NCI-H2029 (cell line): ENCODE results near the gene P2RX4.
"Not testable (repeated sequence)": the region's sequence is repeated elsewhere in the genome, so short reads cannot be mapped to it uniquely, and the experiment has no call there.

Experiments
- DNase-seq: peaks from one replicate; lab custom pipeline; 2025; lab: John Stamatoyannopoulos, UW

Gene P2RX4, protein sequence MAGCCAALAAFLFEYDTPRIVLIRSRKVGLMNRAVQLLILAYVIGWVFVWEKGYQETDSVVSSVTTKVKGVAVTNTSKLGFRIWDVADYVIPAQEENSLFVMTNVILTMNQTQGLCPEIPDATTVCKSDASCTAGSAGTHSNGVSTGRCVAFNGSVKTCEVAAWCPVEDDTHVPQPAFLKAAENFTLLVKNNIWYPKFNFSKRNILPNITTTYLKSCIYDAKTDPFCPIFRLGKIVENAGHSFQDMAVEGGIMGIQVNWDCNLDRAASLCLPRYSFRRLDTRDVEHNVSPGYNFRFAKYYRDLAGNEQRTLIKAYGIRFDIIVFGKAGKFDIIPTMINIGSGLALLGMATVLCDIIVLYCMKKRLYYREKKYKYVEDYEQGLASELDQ

DNA sequence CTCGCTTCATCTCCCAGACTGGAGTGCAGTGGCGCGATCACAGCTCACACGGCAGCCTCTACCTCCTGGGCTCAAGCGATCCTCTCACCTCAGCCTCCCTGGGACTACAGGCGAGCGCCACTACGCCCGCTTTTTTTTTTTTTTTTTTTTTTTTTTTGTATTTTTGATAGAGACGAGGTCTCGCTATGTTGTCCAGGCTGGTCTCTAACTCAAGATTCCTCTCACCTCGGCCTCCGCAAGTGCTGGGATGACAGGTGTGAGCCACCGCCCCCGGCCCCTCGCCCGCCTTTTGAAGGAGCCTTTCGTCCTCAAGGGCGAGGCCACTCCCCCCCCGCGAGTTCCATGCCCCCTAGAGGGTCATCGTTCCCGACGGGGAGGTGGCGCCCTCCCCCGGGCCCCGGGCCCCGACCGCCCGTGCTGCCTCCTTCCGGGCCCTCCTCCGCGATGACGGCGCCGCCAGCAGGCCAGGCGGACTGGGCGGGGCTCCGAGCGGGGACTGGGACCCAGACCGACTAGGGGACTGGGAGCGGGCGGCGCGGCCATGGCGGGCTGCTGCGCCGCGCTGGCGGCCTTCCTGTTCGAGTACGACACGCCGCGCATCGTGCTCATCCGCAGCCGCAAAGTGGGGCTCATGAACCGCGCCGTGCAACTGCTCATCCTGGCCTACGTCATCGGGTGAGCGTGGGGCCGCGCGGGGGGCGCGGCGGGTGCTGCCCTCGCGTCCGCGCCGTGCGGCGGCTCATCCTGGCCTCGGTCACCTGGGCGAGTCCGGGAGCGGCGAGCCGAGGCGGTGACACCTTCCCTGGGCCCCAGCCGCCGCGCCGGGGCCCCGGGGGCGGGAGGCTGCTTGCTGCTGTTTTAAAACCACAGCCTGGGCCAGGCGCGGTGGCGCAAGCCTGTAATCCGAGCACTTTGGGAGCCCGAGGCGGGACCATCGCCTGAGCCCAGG, at the start of gene P2RX4:
P2RX4 (plus strand) TSS at position 506 of the 949 bp plus-strand sequence; CDS start at position 542, 36 bp downstream.
- peak; percentile 77 for DNase-seq

DNA sequence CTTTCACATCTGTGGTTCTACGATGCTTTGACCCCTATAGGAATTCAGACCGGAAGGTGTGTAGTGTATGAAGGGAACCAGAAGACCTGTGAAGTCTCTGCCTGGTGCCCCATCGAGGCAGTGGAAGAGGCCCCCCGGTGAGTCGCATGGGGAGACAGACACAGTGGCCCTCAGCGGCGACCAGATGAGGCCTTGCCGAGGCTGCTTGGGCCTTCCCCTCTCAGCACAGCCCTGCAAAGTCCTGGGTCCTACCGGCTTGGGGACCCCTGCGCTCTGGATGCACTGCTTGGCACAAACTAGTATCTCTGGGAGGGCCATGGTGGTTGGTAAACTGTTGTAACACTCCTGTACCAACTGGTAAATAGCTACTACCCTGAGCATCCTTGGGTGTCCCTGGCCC, 47.5 kb upstream of the P2RX4 start:
- DNase-seq: no peak

DNA sequence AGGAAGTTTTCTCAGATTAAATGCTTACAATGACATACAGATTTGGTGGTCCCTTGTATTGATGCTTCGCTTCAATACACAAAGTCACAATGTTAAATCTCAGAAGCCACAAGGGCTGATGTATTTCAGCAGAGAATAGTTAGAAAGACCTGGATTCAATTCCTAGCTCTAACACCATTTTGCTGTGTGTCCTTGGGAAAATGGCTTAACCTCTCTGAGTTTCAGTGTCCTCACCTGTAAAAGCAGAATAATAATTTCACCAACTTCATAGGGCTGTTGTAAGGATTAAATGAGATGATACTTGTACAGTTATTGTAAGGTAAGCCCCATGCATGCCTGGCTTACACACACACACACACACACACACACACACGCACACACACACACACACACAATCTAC, 46.9 kb upstream of the P2RX4 start:
- no peak for DNase-seq

DNA sequence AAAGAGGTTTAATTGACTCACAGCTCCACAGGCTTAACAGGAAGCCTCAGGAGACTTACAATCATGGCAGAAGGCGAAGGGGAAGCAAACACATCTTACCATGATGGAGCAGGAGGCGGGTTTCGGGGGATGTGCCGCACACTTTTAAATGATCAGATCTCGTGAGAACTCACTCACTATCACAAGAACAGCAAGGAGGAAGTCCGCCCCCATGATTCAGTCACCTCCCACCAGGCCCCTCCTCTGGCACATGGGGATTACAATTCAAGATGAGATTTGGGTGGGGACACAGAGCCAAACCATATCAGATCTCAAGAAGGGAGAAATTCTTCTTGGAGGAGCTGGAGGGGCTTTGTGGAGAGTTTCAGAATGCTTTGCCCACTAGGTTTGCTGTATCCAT, 45.1 kb upstream of the P2RX4 start:
- DNase-seq: not testable (repeated sequence)

DNA sequence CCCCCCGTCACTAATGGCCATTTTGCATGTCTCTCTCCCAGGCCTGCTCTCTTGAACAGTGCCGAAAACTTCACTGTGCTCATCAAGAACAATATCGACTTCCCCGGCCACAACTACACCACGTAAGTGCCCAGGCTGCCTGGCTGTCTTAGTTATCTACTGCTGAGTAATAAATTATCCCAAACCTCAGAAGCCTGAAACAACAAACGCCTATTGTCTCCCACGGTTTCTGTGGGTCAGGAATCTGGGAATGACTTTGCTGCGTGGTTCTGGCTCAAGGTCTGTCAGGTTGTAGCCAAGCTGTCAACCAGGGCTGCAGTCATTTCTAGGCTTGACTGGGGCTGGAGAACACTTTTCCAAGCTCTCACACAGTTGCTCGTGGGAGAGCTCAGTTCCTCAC, 44.6 kb upstream of the P2RX4 start:
- no peak for DNase-seq

DNA sequence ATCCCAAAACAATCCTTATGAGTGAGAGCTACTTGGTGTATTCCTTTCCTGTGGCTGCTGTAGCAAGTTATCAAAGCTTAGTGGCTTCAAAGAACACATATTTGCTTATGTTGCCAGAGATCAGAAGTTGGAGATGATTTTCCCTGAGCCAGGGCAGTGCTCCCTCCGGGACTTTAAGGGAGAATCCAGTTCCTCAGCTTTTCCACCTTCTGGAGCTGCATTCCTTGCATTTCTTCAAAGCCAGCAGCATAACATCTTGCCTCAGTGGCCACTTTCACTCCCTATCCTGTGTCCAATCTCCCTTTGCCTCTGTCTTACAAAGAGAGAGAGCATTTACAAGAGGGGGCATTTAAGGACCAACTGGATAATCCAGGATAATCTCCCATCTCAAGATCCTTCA, 43.6 kb upstream of the P2RX4 start:
- DNase-seq: no peak

DNA sequence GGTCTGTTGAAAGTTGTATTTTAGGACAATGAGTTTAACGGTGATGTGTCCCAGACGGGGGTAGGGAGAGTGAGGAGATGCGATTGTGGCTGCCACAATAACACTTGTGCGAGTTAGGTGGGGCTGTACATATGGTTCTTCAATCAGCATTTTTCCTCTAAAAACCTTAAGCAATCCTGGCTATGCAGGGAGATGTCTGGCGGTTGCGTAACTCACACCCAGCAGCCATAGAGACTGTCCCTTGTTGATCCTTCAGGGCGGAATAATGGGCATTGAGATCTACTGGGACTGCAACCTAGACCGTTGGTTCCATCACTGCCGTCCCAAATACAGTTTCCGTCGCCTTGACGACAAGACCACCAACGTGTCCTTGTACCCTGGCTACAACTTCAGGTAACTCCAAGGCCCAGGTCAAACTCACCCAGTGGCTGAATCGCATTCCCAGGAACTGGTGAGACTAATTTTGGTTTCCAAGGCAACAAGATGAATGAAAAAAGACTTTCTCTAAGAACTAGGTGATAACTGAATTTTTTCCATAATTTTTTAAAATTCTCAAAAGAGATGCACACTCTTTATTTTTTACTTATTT, 42.6 kb upstream of the P2RX4 start:
- no peak for DNase-seq

DNA sequence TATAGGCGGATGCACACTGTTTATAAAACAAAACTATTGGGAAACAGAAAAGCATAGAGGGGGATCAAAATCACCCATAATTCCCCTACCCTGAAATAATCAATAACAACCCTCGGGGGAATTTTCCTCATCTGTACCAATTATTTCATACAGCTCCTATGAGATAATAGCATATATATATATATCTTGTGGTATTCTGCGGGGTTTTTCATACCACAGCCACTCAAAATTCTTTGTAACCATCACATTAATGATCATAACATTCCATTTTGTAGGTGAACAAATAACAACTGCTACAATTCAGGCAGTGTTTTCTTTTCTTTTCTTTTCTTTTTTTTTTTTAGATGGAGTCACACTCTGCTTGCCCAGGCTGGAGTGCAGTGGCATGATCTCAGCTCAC, 42.0 kb upstream of the P2RX4 start:
- DNase-seq: no peak

DNA sequence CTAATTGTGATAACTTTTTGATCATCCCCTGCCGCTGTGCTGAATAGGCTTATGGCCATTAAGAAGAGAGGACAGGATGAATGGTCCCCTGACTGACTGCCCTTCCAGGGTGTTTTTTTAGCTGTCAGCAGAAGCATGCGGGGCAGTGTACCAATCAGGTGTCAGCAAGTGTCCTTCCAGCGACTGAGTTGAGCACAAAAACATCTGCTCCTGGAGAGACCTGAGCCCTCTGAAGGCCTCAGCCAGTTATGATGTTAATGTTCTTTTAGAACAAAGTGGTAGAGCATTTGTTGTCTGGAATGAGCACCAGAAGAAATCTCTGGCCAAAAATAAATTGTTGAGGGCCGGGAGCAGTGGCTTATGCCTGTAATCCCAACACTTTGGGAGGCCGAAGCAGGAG, 39.8 kb upstream of the P2RX4 start:
- DNase-seq: no peak

DNA sequence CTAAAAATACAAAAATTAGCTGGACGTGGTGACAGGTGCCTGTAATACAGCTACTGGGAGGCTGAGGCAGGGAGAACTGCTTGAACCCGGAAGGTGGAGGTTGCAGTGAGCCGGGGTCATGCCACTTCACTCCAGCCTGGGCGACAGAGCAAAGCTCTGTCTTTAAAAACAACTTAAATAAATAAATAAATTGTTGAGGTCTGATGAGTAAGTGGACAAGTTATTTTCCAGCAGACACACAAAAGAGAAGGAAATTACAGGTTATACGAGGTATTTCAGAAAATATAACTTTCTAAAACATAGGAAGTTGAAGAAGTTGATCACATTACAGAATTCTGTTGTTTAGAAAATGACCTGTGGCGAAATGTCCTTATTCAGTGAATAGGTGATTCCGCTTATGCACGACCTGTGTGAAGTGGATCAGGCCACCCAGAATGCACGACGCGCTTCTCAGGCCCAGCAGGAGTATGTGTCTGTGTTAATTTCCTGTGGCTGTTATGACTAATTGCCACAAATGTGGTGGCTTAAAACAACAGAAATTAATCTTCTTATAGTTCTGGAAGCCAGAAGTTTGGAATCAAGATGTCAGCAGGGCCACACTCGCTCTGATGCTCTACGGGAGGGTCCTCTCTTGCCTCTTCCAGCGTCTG, 39.2 kb upstream of the P2RX4 start:
- no peak for DNase-seq

DNA sequence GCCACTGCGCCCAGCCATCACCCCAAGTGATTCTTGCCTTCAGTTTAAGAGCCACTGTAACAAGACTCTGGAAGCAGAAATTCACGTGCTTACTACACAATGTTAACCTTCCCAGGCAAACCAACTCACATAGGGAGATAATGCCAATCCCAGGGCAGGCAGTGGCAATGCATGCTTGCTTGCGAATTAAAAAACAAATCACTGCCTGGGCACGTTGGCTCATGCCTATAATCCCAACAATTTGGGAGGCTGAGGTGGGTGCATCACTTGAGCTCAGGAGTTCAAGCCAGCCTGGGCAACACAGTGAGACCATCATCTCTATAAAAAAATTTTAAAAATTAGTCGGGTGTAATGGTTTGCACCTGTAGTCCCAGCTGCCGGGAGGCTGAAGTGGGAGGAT, 37.8 kb upstream of the P2RX4 start:
- DNase-seq: no peak

DNA sequence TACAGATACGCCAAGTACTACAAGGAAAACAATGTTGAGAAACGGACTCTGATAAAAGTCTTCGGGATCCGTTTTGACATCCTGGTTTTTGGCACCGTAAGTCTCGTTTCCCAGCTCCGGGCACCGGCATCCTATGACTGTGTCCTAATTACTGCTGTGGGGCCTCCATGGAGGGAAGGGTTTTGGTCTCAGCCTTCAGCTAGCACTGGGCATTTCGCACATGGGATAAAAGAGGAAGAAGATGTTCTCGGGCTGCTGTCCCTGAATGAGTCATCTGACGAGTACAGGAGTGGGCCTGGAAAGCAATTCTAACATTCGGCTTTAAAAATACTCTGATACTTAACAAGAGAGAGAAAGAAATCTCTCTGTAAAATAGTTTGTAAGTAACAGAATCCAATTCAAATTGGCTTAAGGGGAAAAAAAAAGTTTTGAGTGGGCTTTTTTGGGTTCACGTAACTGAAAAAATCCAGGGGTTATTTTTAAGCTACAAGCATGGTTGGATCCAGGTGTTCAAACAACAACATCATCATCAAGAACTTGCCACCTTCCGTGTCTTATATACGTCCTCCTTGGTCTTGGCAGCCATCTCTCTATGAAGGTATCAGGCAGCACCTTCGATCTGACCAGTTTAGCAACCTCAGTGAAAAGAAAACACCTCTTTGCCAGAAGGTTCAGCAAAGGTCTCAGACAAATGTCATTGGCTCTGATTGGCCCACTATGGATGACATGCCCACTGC, 34.4 kb upstream of the P2RX4 start:
- DNase-seq: no peak

DNA sequence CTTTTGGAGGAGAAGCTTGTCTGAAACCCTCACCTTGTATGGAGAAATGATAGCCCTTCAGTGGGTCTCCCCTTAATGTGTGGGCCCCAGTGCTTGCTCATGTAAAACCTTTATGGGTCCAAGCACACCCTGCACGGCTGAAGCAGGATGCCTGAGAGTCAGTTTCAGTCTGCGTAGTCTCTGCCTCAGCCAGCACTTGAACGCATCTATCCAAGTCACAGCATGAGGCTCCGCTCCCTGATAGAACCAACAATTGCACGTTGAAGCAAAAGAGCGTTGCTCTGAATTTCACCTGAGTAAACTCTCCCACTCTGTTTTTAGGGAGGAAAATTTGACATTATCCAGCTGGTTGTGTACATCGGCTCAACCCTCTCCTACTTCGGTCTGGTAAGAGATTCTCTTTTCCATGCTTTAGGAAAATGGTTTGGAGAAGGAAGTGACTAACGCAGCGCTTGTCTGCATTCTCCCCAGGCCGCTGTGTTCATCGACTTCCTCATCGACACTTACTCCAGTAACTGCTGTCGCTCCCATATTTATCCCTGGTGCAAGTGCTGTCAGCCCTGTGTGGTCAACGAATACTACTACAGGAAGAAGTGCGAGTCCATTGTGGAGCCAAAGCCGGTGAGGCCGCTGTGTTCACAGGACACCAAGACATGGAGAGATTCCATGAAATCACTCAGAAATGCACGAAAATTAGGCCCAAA, 33.0 kb upstream of the P2RX4 start:
- no peak for DNase-seq

DNA sequence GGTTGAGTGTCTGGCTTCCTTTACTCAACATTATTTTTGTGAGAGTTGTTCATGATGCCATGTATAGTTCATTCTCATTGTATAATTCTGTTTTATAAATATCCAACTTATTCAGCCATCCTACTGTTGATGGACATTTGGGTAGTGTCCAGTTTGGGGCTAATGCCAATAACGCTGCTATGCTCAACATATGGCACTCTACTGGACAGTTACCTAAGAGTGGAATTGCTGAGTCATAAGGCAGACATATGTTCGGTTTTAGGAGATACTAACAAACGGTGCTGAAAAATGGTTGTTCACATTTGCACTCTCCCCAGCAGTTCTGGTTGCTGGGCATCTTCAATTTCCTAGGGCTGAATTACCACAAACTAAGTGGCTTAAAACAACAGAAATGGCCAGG, 28.7 kb upstream of the P2RX4 start:
- no peak for DNase-seq

DNA sequence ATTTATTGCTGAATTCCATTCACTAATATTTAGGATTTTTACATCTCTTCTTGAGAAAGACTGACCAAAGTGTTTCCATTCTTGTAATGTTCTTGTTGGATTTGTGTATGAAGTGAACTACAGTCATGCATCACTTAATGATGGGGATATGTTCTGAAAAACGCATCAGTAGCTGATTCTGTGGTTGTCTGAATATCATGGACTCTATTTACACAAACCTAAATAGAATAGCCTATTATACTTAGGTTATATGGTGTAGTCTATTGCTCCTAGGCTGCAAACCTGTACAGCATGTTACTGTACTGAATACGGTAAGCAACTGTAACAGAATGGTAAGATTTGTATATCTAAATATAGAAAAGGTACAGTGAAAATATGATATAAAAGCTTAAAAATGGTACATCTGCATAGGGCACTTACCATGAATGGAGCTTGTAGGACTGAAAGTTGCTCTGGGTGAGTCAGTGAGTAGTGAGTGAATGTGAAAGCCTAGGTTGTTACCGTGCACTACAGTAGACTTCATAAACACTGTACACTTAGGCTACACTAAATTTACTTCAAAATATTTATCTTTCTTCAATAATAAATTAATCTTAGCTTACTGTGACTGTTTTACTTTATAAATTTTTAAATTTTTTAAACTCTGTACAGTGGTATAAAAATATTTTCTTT, 27.6 kb upstream of the P2RX4 start:
- no peak for DNase-seq

DNA sequence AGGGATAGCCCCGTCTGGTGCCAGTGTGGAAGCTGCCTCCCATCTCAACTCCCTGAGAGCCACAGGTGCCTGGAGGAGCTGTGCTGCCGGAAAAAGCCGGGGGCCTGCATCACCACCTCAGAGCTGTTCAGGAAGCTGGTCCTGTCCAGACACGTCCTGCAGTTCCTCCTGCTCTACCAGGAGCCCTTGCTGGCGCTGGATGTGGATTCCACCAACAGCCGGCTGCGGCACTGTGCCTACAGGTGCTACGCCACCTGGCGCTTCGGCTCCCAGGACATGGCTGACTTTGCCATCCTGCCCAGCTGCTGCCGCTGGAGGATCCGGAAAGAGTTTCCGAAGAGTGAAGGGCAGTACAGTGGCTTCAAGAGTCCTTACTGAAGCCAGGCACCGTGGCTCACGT, 25.5 kb upstream of the P2RX4 start:
- DNase-seq: no peak

DNA sequence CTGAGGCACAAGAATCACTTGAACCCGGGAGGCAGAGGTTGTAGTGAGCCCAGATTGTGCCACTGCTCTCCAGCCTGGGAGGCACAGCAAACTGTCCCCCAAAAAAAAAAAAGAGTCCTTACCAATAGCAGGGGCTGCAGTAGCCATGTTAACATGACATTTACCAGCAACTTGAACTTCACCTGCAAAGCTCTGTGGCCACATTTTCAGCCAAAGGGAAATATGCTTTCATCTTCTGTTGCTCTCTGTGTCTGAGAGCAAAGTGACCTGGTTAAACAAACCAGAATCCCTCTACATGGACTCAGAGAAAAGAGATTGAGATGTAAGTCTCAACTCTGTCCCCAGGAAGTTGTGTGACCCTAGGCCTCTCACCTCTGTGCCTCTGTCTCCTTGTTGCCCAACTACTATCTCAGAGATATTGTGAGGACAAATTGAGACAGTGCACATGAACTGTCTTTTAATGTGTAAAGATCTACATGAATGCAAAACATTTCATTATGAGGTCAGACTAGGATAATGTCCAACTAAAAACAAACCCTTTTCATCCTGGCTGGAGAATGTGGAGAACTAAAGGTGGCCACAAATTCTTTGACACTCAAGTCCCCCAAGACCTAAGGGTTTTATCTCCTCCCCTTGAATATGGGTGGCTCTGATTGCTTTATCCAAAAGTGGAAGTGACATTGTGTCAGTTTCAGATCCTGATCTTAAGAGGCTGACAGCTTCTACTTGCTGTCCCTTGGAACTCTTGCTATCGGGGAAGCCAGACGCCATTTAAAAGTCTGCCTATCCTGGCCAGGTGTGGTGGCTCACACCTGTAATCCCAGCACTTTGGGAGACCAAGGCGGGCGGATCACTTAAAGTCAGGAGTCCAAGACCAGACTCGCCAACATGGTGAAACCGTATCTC, 24.7 kb upstream of the P2RX4 start:
- DNase-seq: no peak

DNA sequence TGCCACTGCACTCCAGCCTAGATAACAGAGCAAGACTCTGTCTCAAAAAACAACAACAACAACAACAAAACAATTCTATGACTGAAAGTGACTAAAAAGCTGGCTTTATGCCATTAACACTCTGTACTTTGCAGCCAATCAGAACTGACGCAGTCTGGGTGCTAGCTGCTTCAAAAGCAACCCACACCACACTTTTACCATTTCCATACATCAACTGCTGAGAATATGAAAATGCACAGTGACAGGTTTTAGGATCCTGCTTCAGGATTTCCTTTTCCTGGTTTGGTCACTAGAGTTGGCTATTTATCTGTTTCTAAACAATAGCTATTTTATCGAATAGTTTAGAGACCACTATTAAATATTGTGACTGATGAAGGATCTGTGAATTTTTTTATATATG, 23.1 kb upstream of the P2RX4 start:
- no peak for DNase-seq

DNA sequence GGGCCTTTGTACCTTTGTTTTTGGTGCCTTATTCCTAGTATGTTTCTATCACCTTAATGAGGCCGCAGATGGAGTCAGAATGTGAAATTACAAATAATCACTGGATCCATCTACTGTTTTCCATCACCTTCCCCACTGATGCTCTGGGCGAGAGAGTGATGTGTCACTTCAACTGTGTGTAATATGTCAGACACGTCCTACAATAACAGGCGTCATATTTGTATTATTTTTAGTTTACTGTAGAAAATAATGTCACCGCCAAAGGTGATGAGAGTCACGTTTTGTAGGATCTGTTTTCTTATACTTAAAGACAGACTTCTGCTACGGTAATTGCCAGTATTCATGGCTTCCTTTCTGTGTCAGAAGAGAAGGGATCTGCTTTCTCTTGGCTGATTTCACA, 22.4 kb upstream of the P2RX4 start:
- DNase-seq: no peak
